K562 (cell line): ENCODE measurements around the gene ATP2B1. TPM values are rescaled to one million over a fixed set of nuclear protein-coding genes. Genes with fewer than 3 reads are reported as not detected.

Source experiments
- ATF7 ChIP-seq: fragments of 450-650 bp; IDR thresholded peaks from 2 replicates; pipeline ENCODE4 v1.7.1; 2014; ENCODE audit warnings: mild to moderate bottlenecking, moderate library complexity
- ELF1 ChIP-seq: fragments of 200-800 bp; sonication (Bioruptor generic); IDR thresholded peaks from 2 replicates; pipeline ENCODE4 v1.6.1; 2016; ENCODE audit warnings: missing genetic modification characterization, missing compliant biosample characterization
- ESRRA ChIP-seq: fragments of 450-650 bp; IDR thresholded peaks from 2 replicates; pipeline ENCODE4 v1.6.1; 2014; ENCODE audit warnings: low read depth, mild to moderate bottlenecking, moderate library complexity, borderline replicate concordance
- FOXJ2 ChIP-seq: fragments of 200-800 bp; sonication (Bioruptor generic); IDR thresholded peaks from 2 replicates; pipeline ENCODE4 v1.6.1; 2016; ENCODE audit warnings: missing genetic modification characterization, missing compliant biosample characterization
- GATA2 ChIP-seq: sonication (generic); formaldehyde crosslinking; IDR thresholded peaks from 2 replicates; pipeline ENCODE4 v1.4.0; 2020; ENCODE audit warnings: mild to moderate bottlenecking, missing genetic modification reagents
- HDAC2 ChIP-seq: fragments of 450-650 bp; IDR thresholded peaks from 2 replicates; pipeline ENCODE4 v1.6.1; 2016; ENCODE audit warnings: mild to moderate bottlenecking
- HNRNPUL1 ChIP-seq: fragments of 200-400 bp; formaldehyde crosslinking; IDR thresholded peaks from 2 replicates; pipeline ENCODE4 v1.6.1; 2017; ENCODE audit warnings: low read length
- JUN ChIP-seq, 2 experiments: sonication (generic) in 1 of 2; formaldehyde crosslinking in 1 of 2; IDR thresholded peaks; 2 replicates each; pipeline versions ENCODE4 v1.6.1 to v1.8.0; 2012 to 2022; ENCODE audit warnings: borderline replicate concordance in 2 of 2, mild to moderate bottlenecking in 2 of 2, improper control_type of control experiment in 1 of 2, low read depth in 1 of 2, low read length in 1 of 2, missing genetic modification reagents in 1 of 2
- MNT ChIP-seq, 2 experiments: fragments of 450-650 bp; conservative IDR thresholded peaks; 2 replicates each; pipeline ENCODE4 v1.6.1; 2017; ENCODE audit warnings: mild to moderate bottlenecking in 2 of 2, moderate library complexity in 2 of 2
- MTA1 ChIP-seq: fragments of 450-650 bp; IDR thresholded peaks from 2 replicates; pipeline ENCODE4 v1.6.1; 2017; ENCODE audit warnings: borderline replicate concordance
- MTA2 ChIP-seq: fragments of 450-650 bp; IDR thresholded peaks from 2 replicates; pipeline ENCODE4 v1.6.1; 2016; ENCODE audit warnings: low read depth
- MYNN ChIP-seq, 2 experiments: sonication (generic); formaldehyde crosslinking in 1 of 2; IDR thresholded peaks; 2 replicates each; pipeline versions ENCODE4 v1.5.0 to v1.6.1; 2016 to 2020; ENCODE audit warnings: antibody characterized with exemption in 1 of 2, missing genetic modification reagents in 1 of 2
- NFE2 ChIP-seq: IDR thresholded peaks from 2 replicates; pipeline ENCODE4 v1.6.1; 2014; ENCODE audit warnings: antibody characterized with exemption, low read depth
- RFX1 ChIP-seq: fragments of 450-650 bp; IDR thresholded peaks from 2 replicates; pipeline ENCODE4 v1.6.1; 2016; ENCODE audit warnings: mild to moderate bottlenecking, moderate library complexity
- SMARCE1 ChIP-seq: fragments of 450-650 bp; IDR thresholded peaks from 2 replicates; pipeline ENCODE4 v1.7.1; 2016; ENCODE audit warnings: mild to moderate bottlenecking
- SP2 ChIP-seq: IDR thresholded peaks from 2 replicates; pipeline ENCODE4 v1.6.1; 2011; ENCODE audit warnings: mild to moderate bottlenecking, low read depth, low read length, moderate library complexity; ENCODE audit not compliant: poor library complexity, severe bottlenecking; ENCODE audit errors: extremely low read depth
- SRSF9 ChIP-seq: fragments of 200-400 bp; formaldehyde crosslinking; IDR thresholded peaks from 2 replicates; pipeline ENCODE4 v1.6.1; 2017; ENCODE audit warnings: low read depth, low read length, borderline replicate concordance
- TEAD1 ChIP-seq, 2 experiments: fragments of 450-650 bp in 1 of 2; sonication (generic) in 1 of 2; formaldehyde crosslinking; IDR thresholded peaks; 2 replicates each; pipeline versions ENCODE4 v1.4.0 to v1.8.0; 2020 to 2022; ENCODE audit warnings: mild to moderate bottlenecking in 2 of 2, missing genetic modification reagents in 1 of 2
- TOE1 ChIP-seq, 2 experiments: fragments of 450-650 bp in 1 of 2; sonication (generic) in 1 of 2; formaldehyde crosslinking in 1 of 2; IDR thresholded peaks; 2 replicates each; pipeline versions ENCODE4 v1.7.1 to v1.8.0; 2016 to 2022; ENCODE audit warnings: borderline replicate concordance in 2 of 2, mild to moderate bottlenecking in 2 of 2, antibody characterized with exemption in 1 of 2, inconsistent platforms in 1 of 2, low read depth in 1 of 2, missing genetic modification reagents in 1 of 2, moderate library complexity in 1 of 2
- ZKSCAN8 ChIP-seq: fragments of 200-800 bp; sonication (Bioruptor generic); IDR thresholded peaks from 2 replicates; pipeline ENCODE4 v1.6.1; 2016; ENCODE audit warnings: missing genetic modification characterization, missing compliant biosample characterization
- ZNF197 ChIP-seq: fragments of 200-800 bp; sonication (Bioruptor generic); IDR thresholded peaks from 2 replicates; pipeline ENCODE4 v1.6.1; 2016; ENCODE audit warnings: low read depth, missing genetic modification characterization, missing compliant biosample characterization
- ZNF57 ChIP-seq: fragments of 450-650 bp; formaldehyde crosslinking; IDR thresholded peaks from 2 replicates; pipeline ENCODE4 v1.4.0; 2020; ENCODE audit warnings: mild to moderate bottlenecking, moderate library complexity
- ZNF589 ChIP-seq: fragments of 200-800 bp; sonication (Bioruptor generic); IDR thresholded peaks from 2 replicates; pipeline ENCODE4 v1.6.1; 2016; ENCODE audit warnings: low read depth, missing genetic modification characterization, missing compliant biosample characterization
- ZNF644 ChIP-seq: fragments of 200-800 bp; sonication (Bioruptor generic); IDR thresholded peaks from 2 replicates; pipeline ENCODE4 v1.6.1; 2016; ENCODE audit warnings: low read depth, missing genetic modification characterization, missing compliant biosample characterization
- polyA plus RNA-seq, 8 experiments: library from polyadenylated mRNA; depleted of rRNA in 4 of 8; stranded (reverse) in 5 of 8; unstranded in 3 of 8; fragments of >200 nt; fragmentation: Nextera tagmentation in 2 of 8; fragmentation: Illumina TruSeq in 1 of 8; extraction: Ambion mirVana in 2 of 8; extraction: Trizol in 1 of 8; gene quantifications; 2 replicates each; pipeline versions ENCODE4 v1.2.1 to v1.2.3, GENCODE V29; 2011 to 2014; ENCODE audit warnings: inconsistent platforms in 1 of 8, missing spikeins in 1 of 8
- total RNA-seq, 7 experiments: library from RNA; depleted of rRNA in 6 of 7; stranded (reverse); fragments of >200 nt in 6 of 7; fragmentation: Illumina TruSeq in 2 of 7; extraction: Trizol in 2 of 7; gene quantifications; 2 replicates each; pipeline versions ENCODE4 v1.2.1 to v1.2.3, GENCODE V29; 2011 to 2021; ENCODE audit warnings: low replicate concordance in 1 of 7
- TF ChIP-seq, protein P1 (sequence below): fragments of 200-800 bp; sonication (Bioruptor generic); IDR thresholded peaks from 2 replicates; pipeline ENCODE4 v1.6.1; 2017; ENCODE audit warnings: missing genetic modification characterization, missing compliant biosample characterization

The ATP2B1 gene
- total and polyA plus RNA-seq, 9 of the 15 experiments (the other 6 are each of a cell fraction or from before 2014, with no cell fraction given) = 8.6 to 39.0 (median 27.8) TPM

DNA sequence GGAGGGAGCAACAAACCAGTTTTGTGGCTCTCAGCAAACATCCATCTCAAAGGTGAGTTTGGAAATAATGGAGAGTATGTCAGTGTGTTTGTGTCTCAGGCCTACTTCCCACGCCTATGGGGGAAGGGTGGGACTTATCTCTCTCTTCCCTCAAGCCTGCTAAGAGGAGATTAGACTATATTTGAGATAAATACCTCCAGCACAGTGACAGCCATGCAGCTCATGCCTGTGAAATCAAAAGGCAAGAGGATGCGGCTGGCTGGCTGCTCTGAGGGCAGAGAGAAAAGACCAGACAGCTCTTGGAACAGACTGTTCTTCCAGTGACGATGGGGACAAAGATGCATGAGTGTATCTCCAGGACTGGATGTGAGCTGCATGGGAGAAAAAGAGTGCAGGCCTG, 168.1 kb downstream of the ATP2B1 start (continued):
- TF ChIP-seq FOXJ2 (tag) (0 out of 2 replicates have a peak, but pooled peaks have one; percentile 33), SP2 (no peak), MNT (conservative IDR thresholded peaks at IDR 0.05) (peak in 1 of 2 experiments; percentile 66; a peak in 2 of 4 replicates), TEAD1 (CRISPR knock-in tag; IDR thresholded peaks at IDR 0.05) (peak in 1 of 2 experiments; percentile 22; a peak in 1 of 4 replicates), MTA1 (peak; percentile 73), MTA2 (peak; percentile 92), ZNF644 (0 out of 2 replicates have a peak, but pooled peaks have one; percentile 71), ESRRA (peak; percentile 21; the same call in 1 of the 2 replicates), TOE1 (IDR thresholded peaks at IDR 0.05; ENCODE audit: borderline replicate concordance) (no peak), TOE1 (CRISPR knock-in tag; IDR thresholded peaks at IDR 0.05; ENCODE audit: borderline replicate concordance, low read depth) (no peak), SRSF9 (no peak), SMARCE1 (peak; percentile 94), ATF7 (peak; percentile 47; the same call in 1 of the 2 replicates), ZNF589 (CRISPR knock-in tag) (peak; percentile 63; the same call in 1 of the 2 replicates), ZNF197 (0 out of 2 replicates have a peak, but pooled peaks have one; percentile 51), ELF1 (no peak), HNRNPUL1 (no peak), JUN (IDR thresholded peaks at IDR 0.05; ENCODE audit: borderline replicate concordance, low read depth, low read length) (peak; percentile 41; the same call in 1 of the 2 replicates), JUN (CRISPR knock-in tag; IDR thresholded peaks at IDR 0.05; ENCODE audit: borderline replicate concordance) (no peak), RFX1 (no peak), NFE2 (0 out of 2 replicates have a peak, but pooled peaks have one; percentile 13), HDAC2 (0 out of 2 replicates have a peak, but pooled peaks have one; percentile 48), GATA2 (CRISPR knock-in tag) (peak; percentile 89), ZKSCAN8 (CRISPR knock-in tag) (no peak), ZNF57 (no peak), MYNN (IDR thresholded peaks at IDR 0.05) (peak; percentile 62; the same call in 1 of the 2 replicates), MYNN (CRISPR knock-in tag; IDR thresholded peaks at IDR 0.05) (no peak)
- TF ChIP-seq, protein P1, sequence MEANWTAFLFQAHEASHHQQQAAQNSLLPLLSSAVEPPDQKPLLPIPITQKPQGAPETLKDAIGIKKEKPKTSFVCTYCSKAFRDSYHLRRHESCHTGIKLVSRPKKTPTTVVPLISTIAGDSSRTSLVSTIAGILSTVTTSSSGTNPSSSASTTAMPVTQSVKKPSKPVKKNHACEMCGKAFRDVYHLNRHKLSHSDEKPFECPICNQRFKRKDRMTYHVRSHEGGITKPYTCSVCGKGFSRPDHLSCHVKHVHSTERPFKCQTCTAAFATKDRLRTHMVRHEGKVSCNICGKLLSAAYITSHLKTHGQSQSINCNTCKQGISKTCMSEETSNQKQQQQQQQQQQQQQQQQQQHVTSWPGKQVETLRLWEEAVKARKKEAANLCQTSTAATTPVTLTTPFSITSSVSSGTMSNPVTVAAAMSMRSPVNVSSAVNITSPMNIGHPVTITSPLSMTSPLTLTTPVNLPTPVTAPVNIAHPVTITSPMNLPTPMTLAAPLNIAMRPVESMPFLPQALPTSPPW = peak; percentile 45; the same call in 1 of the 2 replicates
